Activated T-helper 1 cell treated with anti-CD3 and anti-CD28 coated beads, Interleukin-2, amount 50 U/mL, for 16 hours (primary cell): ENCODE data around the gene NKAIN2.
"Not testable (repeated sequence)": the region's sequence is repeated elsewhere in the genome, so short reads cannot be mapped to it uniquely, and the experiment has no call there.

Source experiments
- DNase-seq, 2 donors: peaks; one replicate each; pipeline ENCODE4 v3.0.0-alpha.2; 2020; ENCODE audit warnings: low read depth in 1 of 2, low spot score in 1 of 2

The NKAIN2 gene

GRCh38 chr6:124073820-124074587 lies 270.3 kb downstream of the NKAIN2 start:
- DNase-seq, result no peak

DNA sequence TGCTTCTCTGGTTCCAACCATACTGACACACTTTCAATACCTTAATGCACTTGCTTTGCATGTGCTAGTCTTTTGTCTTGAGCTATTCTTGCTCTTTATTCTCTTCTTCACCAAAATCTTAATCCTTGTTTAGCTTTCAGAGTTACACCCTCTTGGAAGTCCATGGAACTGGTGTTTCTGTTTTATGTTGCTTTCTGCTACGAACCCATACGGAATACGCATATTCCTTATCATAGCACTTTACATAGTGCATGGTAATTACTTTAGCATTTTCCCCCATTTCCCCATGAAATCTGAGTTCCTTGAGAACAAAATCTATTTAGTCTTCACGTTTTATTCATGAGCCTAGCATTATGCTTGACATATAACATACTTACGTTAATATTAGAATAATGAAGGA lies 270.9 kb downstream of the NKAIN2 start:
- no peak for DNase-seq

DNA sequence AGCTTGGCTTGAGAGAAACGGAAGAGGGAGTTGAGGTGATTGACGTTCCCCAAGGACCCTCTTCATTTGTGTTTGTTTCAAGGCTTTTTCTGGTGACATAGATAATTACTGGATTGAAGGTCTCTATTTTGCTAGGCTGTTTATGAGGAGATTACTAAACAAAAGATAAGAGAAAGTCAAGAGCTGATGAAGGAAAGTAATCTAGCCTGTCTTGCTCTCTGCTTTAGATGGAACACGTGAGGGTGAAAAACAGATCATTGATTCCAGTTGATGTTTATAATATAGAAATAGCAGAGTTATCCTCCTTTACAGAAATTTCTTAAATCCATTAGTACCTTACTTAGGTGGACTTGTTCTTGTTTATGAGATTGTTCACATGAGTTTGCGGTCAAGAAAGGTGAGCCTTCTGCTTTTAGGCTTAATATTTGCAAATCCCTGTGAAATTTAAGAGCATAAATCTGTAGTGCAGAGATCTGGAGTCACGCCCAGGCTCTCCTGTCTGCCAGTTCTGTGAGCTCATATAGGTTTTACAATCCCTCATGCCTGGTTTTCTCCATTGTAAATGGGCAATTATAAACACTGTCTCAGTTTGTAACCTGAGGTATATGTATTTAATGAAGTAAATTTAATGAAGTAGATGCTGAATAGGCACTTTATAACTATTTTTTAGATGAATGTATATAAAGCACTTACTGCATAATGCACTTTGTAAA lies 272.8 kb downstream of the NKAIN2 start:
- DNase-seq, result no peak

DNA sequence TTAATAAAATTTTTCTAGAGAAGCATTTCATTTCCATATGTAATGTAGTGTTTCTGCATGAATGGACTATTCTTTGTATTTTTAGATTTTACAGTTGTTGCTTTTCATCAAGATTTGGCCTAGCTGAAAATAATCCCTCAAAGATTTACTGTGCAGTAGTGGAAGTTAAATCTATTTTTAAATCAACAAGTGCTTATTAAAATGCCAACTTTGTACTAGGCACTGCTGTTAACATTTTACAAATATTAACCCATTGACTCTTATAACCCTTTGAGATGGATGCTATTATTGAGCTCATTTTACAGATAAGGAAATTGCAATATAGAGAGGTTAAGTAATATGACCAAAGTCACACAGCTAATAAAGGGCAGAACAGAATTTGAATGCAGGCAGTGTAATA lies 274.5 kb downstream of the NKAIN2 start:
- no peak for DNase-seq

DNA sequence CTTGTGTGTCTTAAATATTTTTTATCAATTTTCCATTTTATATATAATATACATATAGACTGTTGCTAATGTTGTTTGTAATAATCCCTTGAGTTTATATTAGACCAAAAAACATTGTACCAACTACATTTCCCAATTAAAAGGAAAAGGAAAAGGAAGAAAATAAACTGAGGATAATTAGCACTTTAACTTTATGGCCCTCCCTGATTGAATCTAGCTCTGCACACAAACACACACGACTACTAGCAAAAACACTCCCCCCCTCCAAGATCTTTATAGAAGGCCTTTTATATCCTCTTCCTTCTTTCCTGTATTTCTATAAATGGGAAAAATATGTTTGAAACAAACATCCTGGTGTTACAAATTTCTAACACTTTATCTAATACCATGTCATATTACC lies 276.8 kb downstream of the NKAIN2 start:
- no peak for DNase-seq

- DNase-seq, result no peak
Observed at GRCh38 chr6:124090491-124090890, 286.8 kb downstream of the NKAIN2 start.

DNA sequence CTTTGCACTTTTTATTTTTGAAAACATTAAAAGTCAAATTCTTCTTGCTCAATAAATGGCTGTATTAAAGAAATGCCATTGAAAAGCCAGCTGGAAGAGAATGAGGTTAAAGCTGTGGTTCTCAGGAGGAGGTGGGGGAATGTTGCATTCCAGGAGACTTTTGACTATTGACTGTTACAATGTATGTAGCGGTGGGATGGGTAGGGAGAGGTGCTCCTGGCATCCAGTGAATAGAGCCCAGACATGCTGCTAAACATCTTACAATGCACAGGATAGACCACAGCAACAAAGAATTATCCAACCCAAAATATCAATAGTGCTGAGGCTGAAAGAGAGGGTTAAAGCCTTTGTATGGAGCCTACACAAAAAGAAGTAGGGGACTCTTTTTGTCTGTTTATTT lies 295.9 kb downstream of the NKAIN2 start:
- no peak for DNase-seq

- no peak for DNase-seq
Observed at GRCh38 chr6:124110514-124110913, 306.8 kb downstream of the NKAIN2 start.

DNA sequence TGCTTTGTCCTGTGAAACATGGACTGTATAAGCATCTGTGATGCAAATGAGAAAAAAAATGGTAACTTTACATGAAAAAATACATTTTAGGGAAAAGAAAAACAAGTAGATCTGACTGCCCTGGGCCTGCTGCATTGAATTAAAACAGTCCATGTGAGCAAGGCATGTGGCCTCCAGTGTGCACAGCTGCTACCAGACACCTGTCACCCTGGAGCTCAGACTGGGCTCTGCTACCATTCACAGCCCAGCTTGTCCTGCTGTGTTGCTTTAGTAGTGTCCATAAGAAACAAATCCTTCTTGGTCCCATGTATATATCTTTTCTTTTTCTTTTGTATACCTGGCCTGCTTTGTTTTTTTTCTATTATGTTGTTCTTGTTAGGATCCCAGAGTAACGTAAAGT lies 315.9 kb downstream of the NKAIN2 start:
- DNase-seq, result no peak

GRCh38 chr6:124123617-124124209 lies 320.0 kb downstream of the NKAIN2 start:
- DNase-seq, result no peak

- no peak for DNase-seq
Observed at GRCh38 chr6:124131259-124131658, 327.6 kb downstream of the NKAIN2 start.

DNA sequence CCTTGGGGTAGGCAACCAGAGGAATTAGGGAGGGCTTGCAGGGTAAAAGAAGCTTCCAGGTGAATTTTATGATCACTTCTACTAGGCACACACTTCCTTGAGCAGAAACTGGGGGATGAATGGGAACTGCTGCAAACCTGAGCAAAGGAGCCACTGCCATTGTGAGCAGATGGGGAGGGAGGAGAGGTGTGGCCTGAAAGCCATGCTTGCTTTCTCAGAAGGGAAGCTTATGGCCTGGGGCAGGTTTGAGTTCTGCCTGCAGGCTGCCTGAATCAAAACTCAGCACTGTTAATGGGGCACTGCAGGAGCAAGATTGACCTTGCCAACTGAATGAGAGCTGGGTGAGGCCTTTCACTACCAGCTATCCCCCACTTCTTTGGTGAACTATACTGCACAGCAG lies 328.1 kb downstream of the NKAIN2 start:
- no peak for DNase-seq

GRCh38 chr6:124132256-124132655 lies 328.6 kb downstream of the NKAIN2 start:
- no peak for DNase-seq

DNA sequence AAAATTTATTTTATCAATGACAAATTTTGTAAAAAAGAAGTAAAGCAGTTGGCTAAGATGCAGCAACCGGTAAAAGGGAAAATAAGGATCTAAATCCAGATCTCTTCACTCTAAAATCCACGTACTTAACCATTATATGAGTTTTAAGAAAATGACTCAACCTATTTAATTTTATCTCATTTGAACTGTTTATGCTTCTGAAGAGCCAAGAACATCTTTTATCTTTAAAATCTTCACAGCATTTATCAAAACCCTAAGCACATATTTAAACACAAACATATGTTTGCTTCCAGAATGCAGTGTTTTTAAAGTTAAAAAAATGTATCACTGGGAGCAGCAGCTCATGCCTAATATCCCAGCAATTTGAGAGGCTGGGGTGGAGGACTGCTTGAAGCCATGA lies 339.2 kb downstream of the NKAIN2 start:
- no peak for DNase-seq

DNA sequence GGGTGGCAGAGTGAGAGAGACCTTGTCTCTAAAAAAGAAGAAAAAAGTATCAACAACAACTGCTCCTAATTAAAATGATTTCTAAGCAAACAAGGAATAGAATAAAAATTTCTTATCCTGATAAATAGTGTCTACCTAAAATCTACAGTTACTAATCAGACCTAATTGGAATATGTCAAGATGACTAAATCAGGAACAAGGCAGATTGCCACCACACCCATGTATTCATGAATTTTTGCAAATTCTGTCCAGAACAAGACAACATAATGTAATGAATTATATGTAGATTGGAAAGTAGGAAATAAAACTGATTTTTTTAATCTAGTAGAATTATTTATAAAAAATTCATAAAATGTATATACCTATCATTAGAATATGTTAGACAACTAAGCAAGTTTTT lies 339.8 kb downstream of the NKAIN2 start:
- no peak for DNase-seq

- DNase-seq, result no peak
Observed at GRCh38 chr6:124147621-124148020, 344.0 kb downstream of the NKAIN2 start.

- no peak for DNase-seq
Observed at GRCh38 chr6:124148236-124148957, 344.7 kb downstream of the NKAIN2 start.

DNA sequence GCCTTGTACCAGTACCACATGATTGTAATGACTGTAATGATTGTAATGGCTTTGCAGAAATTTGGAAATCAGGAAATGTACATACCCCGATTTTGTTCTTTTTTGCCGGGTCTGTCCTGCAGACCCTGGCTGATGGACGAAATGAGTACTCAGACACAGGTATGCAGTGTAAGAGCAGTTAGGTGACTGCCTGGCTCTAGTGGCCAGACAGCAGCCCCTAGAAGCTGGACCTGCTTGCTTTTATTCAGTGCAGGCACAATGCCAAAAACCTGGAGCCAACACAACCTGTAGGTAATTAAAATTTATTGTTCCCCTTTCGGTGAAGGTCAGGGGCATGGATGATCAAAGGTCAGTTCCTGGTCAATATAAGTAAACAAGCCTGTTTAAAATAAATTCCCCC lies 346.0 kb downstream of the NKAIN2 start:
- DNase-seq, result no peak

GRCh38 chr6:124158024-124158423 lies 354.4 kb downstream of the NKAIN2 start:
- no peak for DNase-seq

DNA sequence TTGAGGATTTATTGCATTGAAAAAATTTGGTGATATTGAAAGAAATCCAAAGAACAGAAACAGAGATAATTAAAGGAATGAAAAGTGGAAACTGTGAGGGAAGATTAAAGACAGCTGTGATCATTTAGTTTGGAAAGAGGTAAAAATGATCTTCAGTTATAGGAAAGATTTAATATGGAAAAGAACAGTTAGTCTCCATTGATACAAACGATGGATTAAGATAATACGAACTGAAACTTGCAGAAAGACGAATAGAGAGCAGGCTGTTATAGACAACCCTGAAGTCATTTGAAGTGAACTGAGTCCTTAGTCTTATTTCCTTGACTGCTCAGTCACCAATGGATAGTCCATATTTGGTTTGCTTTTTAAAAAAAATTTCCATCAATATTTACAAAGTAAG lies 360.0 kb downstream of the NKAIN2 start:
- DNase-seq, result no peak

GRCh38 chr6:124164343-124164742 lies 360.7 kb downstream of the NKAIN2 start:
- no peak for DNase-seq

GRCh38 chr6:124167249-124167648 lies 363.6 kb downstream of the NKAIN2 start:
- not testable (repeated sequence) for DNase-seq
